HCT116 (cell line): ENCODE data around the gene ABHD5. TPM values are rescaled to one million over a fixed set of nuclear protein-coding genes. Genes with fewer than 3 reads are reported as not detected.
"Not testable (repeated sequence)": the region's sequence is repeated elsewhere in the genome, so short reads cannot be mapped to it uniquely, and the experiment has no call there.

ENCODE experiments used
- ATAC-seq: fragments of 200-7000 bp; cut with Tn5 transposase; 2 replicates; pipeline ENCODE4 v1.9.1; 2020; ENCODE audit warnings: mild to moderate bottlenecking, moderate library complexity
- BruUV-seq: library from RNA; stranded (reverse); fragments of 400-500 nt; replicated peaks from 2 replicates; lab custom pipeline; 2021; lab: Mats Ljungman, UMichigan
- CTCF ChIA-PET: fragments of 300-600 bp; sonication (Branson Sonifier 250); formaldehyde crosslinking; loops from one replicate; lab custom pipeline; 2021; ENCODE audit warnings: antibody characterized with exemption; lab: Charles Lee
- POLR2A ChIA-PET: fragments of 300-600, 350-600 bp; sonication (Branson Sonifier 250); formaldehyde crosslinking; loops from one replicate; lab custom pipeline; 2021; ENCODE audit warnings: antibody characterized with exemption; lab: Charles Lee
- RAD21 ChIA-PET, 2 experiments: fragments of 300-600 bp; sonication (Branson Sonifier 250); formaldehyde crosslinking; loops; one replicate each; lab custom pipeline; 2023; ENCODE audit warnings: low total read pairs in 2 of 2; ENCODE audit not compliant: uncharacterized antibody in 2 of 2, unreplicated experiment in 2 of 2, low non-redundant PET in 1 of 2; lab: Charles Lee
- DNase-seq: peaks from one replicate; pipeline ENCODE4 v3.0.0-alpha.2; 2010; ENCODE audit warnings: low read depth, low spot score
- H2AFZ ChIP-seq: fragments of 200-600 bp; shearing (Covaris generic), sonication (generic); 2 replicates; pipeline ENCODE4 v1.6.1; 2017; ENCODE audit warnings: low read depth, mixed run types, mixed read lengths, antibody characterized with exemption, low read length; ENCODE audit not compliant: poor library complexity, severe bottlenecking
- H3K27ac ChIP-seq: 2 replicates; pipeline ENCODE4 v1.5.1; 2012; ENCODE audit warnings: low read depth, low read length
- H3K27me3 ChIP-seq: fragments of 200-600 bp; sonication (generic); 2 replicates; pipeline ENCODE4 v1.6.1; 2016; ENCODE audit warnings: mixed run types, low read length, mixed read lengths; ENCODE audit not compliant: insufficient read depth
- H3K36me3 ChIP-seq, 2 experiments: fragments of 200-500 bp in 1 of 2; fragments of 200-600 bp in 1 of 2; sonication (Bioruptor generic) in 1 of 2; sonication (generic) in 1 of 2; 2 replicates each; pipeline versions ENCODE4 v1.5.1 to v1.6.1; 2014 to 2016; ENCODE audit warnings: low read length in 2 of 2, inconsistent platforms in 1 of 2, mixed read lengths in 1 of 2, mixed run types in 1 of 2; ENCODE audit not compliant: insufficient read depth in 2 of 2, control insufficient read depth in 1 of 2
- H3K4me1 ChIP-seq, 2 experiments: fragments of 200-600 bp in 1 of 2; sonication (generic) in 1 of 2; 2 replicates each; pipeline versions ENCODE4 v1.5.1 to v1.6.1; 2012 to 2017; ENCODE audit warnings: low read length in 2 of 2, inconsistent platforms in 1 of 2, mild to moderate bottlenecking in 1 of 2, mixed read lengths in 1 of 2, mixed run types in 1 of 2, moderate library complexity in 1 of 2; ENCODE audit not compliant: insufficient read depth in 2 of 2, control insufficient read depth in 1 of 2
- H3K4me2 ChIP-seq: fragments of 200-600 bp; sonication (generic); 2 replicates; pipeline ENCODE4 v1.6.1; 2017; ENCODE audit warnings: mixed run types, low read length, mixed read lengths
- H3K4me3 ChIP-seq, 2 experiments: fragments of 200-600 bp in 1 of 2; sonication (generic) in 1 of 2; replicated peaks in 1 of 2; 2 replicates each; pipeline ENCODE4 v1.5.1; 2011 to 2016; ENCODE audit warnings: low read length in 2 of 2, control low read depth in 1 of 2, low read depth in 1 of 2, mild to moderate bottlenecking in 1 of 2, mixed read lengths in 1 of 2, mixed run types in 1 of 2
- H3K79me2 ChIP-seq: fragments of 200-600 bp; sonication (generic); 2 replicates; pipeline ENCODE4 v1.6.1; 2017; ENCODE audit warnings: mild to moderate bottlenecking, mixed run types, low read length, moderate library complexity, mixed read lengths; ENCODE audit not compliant: insufficient read depth
- H3K9ac ChIP-seq: fragments of 200-600 bp; sonication (generic); 2 replicates; pipeline ENCODE4 v1.6.1; 2016; ENCODE audit warnings: low read length, mixed read lengths
- H3K9me2 ChIP-seq: fragments of 200-600 bp; sonication (generic), shearing (Covaris generic); 2 replicates; pipeline ENCODE4 v1.6.1; 2017; ENCODE audit warnings: mixed run types, mild to moderate bottlenecking, moderate library complexity; ENCODE audit not compliant: insufficient read depth
- H3K9me3 ChIP-seq, 2 experiments: fragments of 200-500 bp in 1 of 2; fragments of 200-600 bp in 1 of 2; sonication (Bioruptor generic) in 1 of 2; sonication (generic) in 1 of 2; 2 replicates each; pipeline ENCODE4 v1.6.1; 2014 to 2017; ENCODE audit warnings: low read length in 2 of 2, mixed read lengths in 2 of 2, inconsistent platforms in 1 of 2, low read depth in 1 of 2, mild to moderate bottlenecking in 1 of 2, mixed run types in 1 of 2, moderate library complexity in 1 of 2; ENCODE audit not compliant: control insufficient read depth in 1 of 2, insufficient read depth in 1 of 2
- H4K20me1 ChIP-seq: fragments of 200-600 bp; sonication (generic), shearing (Covaris generic); 2 replicates; pipeline ENCODE4 v1.6.1; 2017; ENCODE audit warnings: mixed run types, mild to moderate bottlenecking, moderate library complexity; ENCODE audit not compliant: insufficient read depth
- ATF3 ChIP-seq: IDR thresholded peaks from 2 replicates; pipeline ENCODE4 v1.6.1; 2012
- CBX3 ChIP-seq: IDR thresholded peaks from 2 replicates; pipeline ENCODE4 v1.6.1; 2012; ENCODE audit warnings: low read depth
- CEBPB ChIP-seq: IDR thresholded peaks from 2 replicates; pipeline ENCODE4 v1.6.1; 2012; ENCODE audit warnings: low read depth
- CTCF ChIP-seq, 3 experiments: fragments of 200-600 bp in 1 of 3; sonication (generic) in 1 of 3; IDR thresholded peaks in 2 of 3; conservative IDR thresholded peaks in 1 of 3; 2 replicates each; pipeline ENCODE4 v1.5.1; 2012 to 2017; ENCODE audit warnings: low read depth in 2 of 3, low read length in 2 of 3, antibody characterized with exemption in 1 of 3, borderline replicate concordance in 1 of 3, control low read depth in 1 of 3, mild to moderate bottlenecking in 1 of 3, mixed read lengths in 1 of 3, mixed run types in 1 of 3, moderate library complexity in 1 of 3; ENCODE audit not compliant: insufficient read depth in 1 of 3
- EZH2phosphoT487 ChIP-seq: fragments of 200-600 bp; IDR thresholded peaks from 2 replicates; pipeline ENCODE4 v1.6.1; 2018; ENCODE audit warnings: antibody characterized with exemption, borderline replicate concordance
- FOSL1 ChIP-seq: IDR thresholded peaks from 2 replicates; pipeline ENCODE4 v1.6.1; 2012; ENCODE audit warnings: low read depth
- JUND ChIP-seq: IDR thresholded peaks from 2 replicates; pipeline ENCODE4 v1.6.1; 2012
- POLR2A ChIP-seq: IDR thresholded peaks from 2 replicates; pipeline ENCODE4 v1.7.0; 2011; ENCODE audit warnings: borderline replicate concordance; ENCODE audit not compliant: insufficient read depth, insufficient read length; ENCODE audit errors: extremely low read depth
- POLR2AphosphoS5 ChIP-seq: IDR thresholded peaks from 2 replicates; pipeline ENCODE4 v1.6.1; 2011; ENCODE audit warnings: mild to moderate bottlenecking, low read depth, low read length, moderate library complexity
- REST ChIP-seq: IDR thresholded peaks from 2 replicates; pipeline ENCODE4 v1.6.1; 2012; ENCODE audit warnings: low read depth
- SRF ChIP-seq: IDR thresholded peaks from 2 replicates; pipeline ENCODE4 v1.6.1; 2012; ENCODE audit warnings: low read depth
- TCF7L2 ChIP-seq: IDR thresholded peaks from 2 replicates; pipeline ENCODE4 v1.7.0; 2011; ENCODE audit warnings: borderline replicate concordance, inconsistent platforms; ENCODE audit not compliant: insufficient read depth, insufficient read length; ENCODE audit errors: extremely low read depth
- ZFX ChIP-seq: fragments of 450-650 bp; IDR thresholded peaks from 2 replicates; pipeline ENCODE4 v1.6.1; 2017
- intact Hi-C: fragments of 100-400 bp; cut with micrococcal nuclease; formaldehyde crosslinking; loops from 2 replicates; pipeline ENCODE4 v1.10.0; 2022
- total RNA-seq: library from RNA; stranded (reverse); gene quantifications from one replicate; pipeline ENCODE4 v1.2.1, GENCODE V29; 2021; ENCODE audit not compliant: unreplicated experiment

ABHD5 gene
- total RNA-seq, 1 experiment from 2014 or later, result 18.5 TPM

GRCh38 chr3:43659250-43659880 lies 31.4 kb upstream of the ABHD5 start:
- ChIA-PET RAD21 (no interaction called here), CTCF (no interaction called here), POLR2A (no interaction called here)
- Histone ChIP-seq H3K9me3 (no peaks in the 10 kb centered on the region), H3K36me3 (no peaks in the 10 kb centered on the region), H3K79me2 (no peaks in the 10 kb centered on the region), H3K4me1 (peaks cover 0 to 7% of the 10 kb centered on the region in 2 experiments; a peak in 1 of 4 replicates), H2AFZ (no peak overlapping the region), H3K27ac (no peak overlapping the region), H3K9ac (no peak overlapping the region), H4K20me1 (no peaks in the 10 kb centered on the region), H3K27me3 (no peaks in the 10 kb centered on the region), H3K4me2 (peak overlapping the region; percentile 21; the same call in 1 of the 2 replicates), H3K9me2 (no peaks in the 10 kb centered on the region), H3K4me3 (no peak overlapping the region)
- no peak for TF ChIP-seq CTCF (IDR thresholded peaks at IDR 0.05 in 2 of 3, conservative IDR thresholded peaks at IDR 0.05 in 1 of 3; ENCODE audit: borderline replicate concordance in 1 of 3, insufficient read depth in 1 of 3, low read depth in 2 of 3, low read length in 2 of 3)
- no peak for TF ChIP-seq EZH2phosphoT487
- TF ChIP-seq POLR2A, result no peak
- no peak for TF ChIP-seq CBX3
- TF ChIP-seq FOSL1, result no peak
- TF ChIP-seq SRF, result no peak
- no peak for TF ChIP-seq REST
- no peak for TF ChIP-seq CEBPB
- no peak for TF ChIP-seq TCF7L2
- no peak for TF ChIP-seq ATF3
- no peak for TF ChIP-seq ZFX
- TF ChIP-seq JUND, result no peak
- TF ChIP-seq POLR2AphosphoS5, result no peak
- intact Hi-C loops, result no loop called here
- BruUV-seq, result no TSS peak
- no peak for DNase-seq
- no peak for ATAC-seq

DNA sequence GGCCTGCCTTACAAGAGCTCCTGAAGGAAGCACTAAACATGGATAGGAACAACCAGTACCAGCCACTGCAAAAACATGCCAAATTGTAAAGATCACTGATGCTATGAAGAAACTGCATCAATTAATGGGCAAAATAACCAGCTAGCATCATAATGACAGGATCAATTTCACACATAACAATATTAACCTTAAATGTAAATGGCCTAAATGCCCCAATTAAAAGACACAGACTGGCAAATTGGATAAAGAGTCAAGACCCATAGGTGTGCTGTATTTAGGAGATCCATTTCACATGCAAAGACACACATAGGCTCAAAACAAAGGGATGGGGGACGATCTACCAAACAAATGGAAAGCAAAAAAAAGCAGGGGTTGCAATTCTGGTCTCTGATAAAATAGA lies 29.4 kb upstream of the ABHD5 start:
- POLR2A ChIA-PET, H3K36me3 ChIP-seq, H3K9me3 ChIP-seq, ATAC-seq, intact Hi-C loops, H3K79me2 ChIP-seq, BruUV-seq, CTCF ChIA-PET, DNase-seq, H3K4me1 ChIP-seq, H3K9ac ChIP-seq, H3K27ac ChIP-seq, H3K9me2 ChIP-seq, H3K27me3 ChIP-seq, RAD21 ChIA-PET, H3K4me2 ChIP-seq, H2AFZ ChIP-seq, H3K4me3 ChIP-seq, H4K20me1 ChIP-seq: not testable (repeated sequence)
